Prostate gland (tissue), 2 donors: ENCODE data around the gene IPO11.

Experiments
- POLR2AphosphoS5 ChIP-seq: sonication (generic); formaldehyde crosslinking; IDR thresholded peaks from one replicate; pipeline ENCODE4 v1.6.1; 2017; ENCODE audit warnings: antibody characterized with exemption
- TF ChIP-seq, protein P1 (sequence below), 4 experiments: fragments of 200-600 bp in 2 of 4; fragments of 450-650 bp in 2 of 4; sonication (generic) in 2 of 4; IDR thresholded peaks; 1 replicate in 3 of 4; 2 replicates in 1 of 4; pipeline ENCODE4 v1.5.1; 2016 to 2019; ENCODE audit warnings: antibody characterized with exemption in 4 of 4, mild to moderate bottlenecking in 2 of 4, moderate library complexity in 2 of 4

DNA sequence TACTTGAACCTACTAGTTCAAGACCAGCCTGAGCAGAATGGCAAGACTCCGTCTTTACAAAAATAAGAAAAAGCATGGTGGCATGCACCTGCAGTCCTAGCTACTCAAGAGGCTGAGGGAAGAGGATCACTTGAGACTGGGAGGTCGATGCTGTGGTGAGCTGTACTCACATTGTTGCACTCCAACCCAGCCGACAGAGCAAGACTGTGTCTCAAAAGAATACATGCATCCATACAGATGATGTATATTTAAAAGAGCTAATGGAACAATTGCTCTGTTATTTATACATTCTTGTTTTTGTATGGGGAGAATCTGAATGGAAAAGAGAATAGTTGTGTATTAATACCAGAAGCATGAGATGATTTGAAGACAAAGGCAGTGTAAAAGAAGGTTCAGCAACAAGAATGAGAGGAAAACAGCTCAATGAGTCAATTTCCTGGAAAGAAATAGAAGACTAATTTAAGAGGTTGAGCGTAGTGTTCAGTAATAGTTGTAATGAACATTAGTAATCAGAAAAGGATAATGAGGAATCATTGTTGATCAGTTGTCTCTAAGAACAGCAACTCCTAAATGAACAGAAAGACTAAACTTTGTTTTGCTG lies 164.1 kb downstream of the IPO11 start:
- TF ChIP-seq, protein P1, sequence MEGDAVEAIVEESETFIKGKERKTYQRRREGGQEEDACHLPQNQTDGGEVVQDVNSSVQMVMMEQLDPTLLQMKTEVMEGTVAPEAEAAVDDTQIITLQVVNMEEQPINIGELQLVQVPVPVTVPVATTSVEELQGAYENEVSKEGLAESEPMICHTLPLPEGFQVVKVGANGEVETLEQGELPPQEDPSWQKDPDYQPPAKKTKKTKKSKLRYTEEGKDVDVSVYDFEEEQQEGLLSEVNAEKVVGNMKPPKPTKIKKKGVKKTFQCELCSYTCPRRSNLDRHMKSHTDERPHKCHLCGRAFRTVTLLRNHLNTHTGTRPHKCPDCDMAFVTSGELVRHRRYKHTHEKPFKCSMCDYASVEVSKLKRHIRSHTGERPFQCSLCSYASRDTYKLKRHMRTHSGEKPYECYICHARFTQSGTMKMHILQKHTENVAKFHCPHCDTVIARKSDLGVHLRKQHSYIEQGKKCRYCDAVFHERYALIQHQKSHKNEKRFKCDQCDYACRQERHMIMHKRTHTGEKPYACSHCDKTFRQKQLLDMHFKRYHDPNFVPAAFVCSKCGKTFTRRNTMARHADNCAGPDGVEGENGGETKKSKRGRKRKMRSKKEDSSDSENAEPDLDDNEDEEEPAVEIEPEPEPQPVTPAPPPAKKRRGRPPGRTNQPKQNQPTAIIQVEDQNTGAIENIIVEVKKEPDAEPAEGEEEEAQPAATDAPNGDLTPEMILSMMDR (IDR thresholded peaks at IDR 0.05): no peak
- TF ChIP-seq POLR2AphosphoS5: no peak
